A172 (cell line): ENCODE results near the gene CLVS2. TPM values are rescaled to one million over a fixed set of nuclear protein-coding genes. Genes with fewer than 3 reads are reported as not detected.

Experiments
- DNase-seq: peaks from one replicate; pipeline ENCODE4 v3.0.0-alpha.2; 2015; ENCODE audit warnings: low spot score
- total RNA-seq: library from RNA; depleted of rRNA; stranded (reverse); fragments of >200 nt; shearing (Covaris generic); gene quantifications from 2 replicates; pipeline ENCODE4 v1.2.3, GENCODE V29; 2014; rRNA removed

Gene CLVS2
- total RNA-seq: not detected in 2 replicates

GRCh38 chr6:122995921-122996793, at the start of gene CLVS2:
Gene CLVS2 (plus strand): TSS chr6:122996235. CDS start chr6:122997778, 1,543 bp downstream.
- DNase-seq: no peak

DNA sequence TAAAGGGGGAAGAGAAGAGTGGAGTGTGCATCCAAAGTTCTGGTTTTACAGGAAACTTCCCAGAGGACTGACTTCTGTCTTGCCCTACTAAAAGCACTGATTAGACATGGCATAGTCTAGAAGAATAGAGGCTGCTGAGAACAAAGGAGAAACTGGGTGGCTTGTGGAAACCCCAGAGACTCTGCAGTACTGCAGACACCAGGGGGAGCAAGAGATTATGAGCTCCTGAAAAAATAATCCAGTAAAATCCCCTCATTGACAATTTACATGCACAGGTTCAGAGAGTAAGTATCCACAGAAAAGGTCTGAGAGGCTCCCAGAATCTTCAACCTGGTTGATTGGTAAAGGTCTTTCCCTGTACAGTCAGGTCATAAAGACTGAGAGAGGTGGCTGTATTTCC, 48.7 kb upstream of the CLVS2 start:
- peak; percentile 1 for DNase-seq

GRCh38 chr6:122953766-122954165, 42.3 kb upstream of the CLVS2 start:
- DNase-seq: no peak

- DNase-seq: no peak
Observed at GRCh38 chr6:122956376-122956775, 39.7 kb upstream of the CLVS2 start.

DNA sequence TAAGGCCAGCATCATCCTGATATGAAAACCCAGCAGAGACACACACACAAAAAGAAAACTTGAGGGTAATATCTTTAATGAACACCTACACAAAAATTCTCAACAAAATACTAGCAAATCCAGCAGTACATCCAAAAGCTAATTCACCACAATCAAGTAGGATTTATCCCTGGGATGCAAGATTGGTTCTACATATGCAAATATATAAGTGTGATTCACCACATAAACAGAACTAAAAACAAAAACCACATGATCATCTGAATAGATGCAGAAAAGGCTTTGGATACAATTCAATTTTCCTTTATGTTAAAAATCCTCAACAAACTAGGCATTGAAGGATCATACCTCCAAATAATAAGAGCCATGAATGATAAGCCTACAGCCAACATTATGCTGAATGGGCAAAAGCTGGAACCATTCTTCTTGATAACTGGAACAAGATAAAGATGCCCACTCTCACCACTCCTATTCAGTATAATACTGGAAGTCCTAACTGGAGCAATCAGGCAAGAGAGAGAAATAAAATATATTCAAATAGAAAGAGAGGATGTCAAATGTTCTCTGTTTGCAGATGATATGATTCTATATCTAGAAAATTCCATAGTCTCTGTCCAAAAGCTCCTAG, 33.9 kb upstream of the CLVS2 start:
- no peak for DNase-seq

DNA sequence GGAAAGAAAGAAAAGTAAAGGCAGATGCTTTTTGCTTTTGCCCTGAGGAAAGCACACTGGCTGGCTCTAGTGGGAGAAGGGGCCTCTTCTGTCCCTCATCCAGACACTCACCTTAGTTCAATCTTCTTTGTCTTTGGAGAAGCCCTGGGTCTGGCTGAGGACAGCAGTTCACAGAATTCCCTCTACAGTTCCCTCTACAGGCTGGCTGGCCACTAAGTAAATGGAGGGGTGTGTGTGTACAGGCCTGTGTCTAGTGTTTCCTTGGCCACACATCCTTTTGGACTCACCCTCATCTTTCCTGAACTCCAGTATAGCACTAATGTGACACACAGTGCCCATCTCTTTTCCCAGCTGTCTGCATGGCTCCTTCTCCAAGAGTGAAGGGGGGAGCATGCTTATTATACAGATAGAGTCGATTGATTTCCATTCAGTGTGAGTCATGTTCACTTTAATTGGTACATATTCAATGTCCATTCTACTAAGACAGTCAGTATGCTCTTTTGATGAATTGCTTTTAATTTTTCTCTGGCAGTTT, 26.0 kb upstream of the CLVS2 start:
- no peak for DNase-seq

DNA sequence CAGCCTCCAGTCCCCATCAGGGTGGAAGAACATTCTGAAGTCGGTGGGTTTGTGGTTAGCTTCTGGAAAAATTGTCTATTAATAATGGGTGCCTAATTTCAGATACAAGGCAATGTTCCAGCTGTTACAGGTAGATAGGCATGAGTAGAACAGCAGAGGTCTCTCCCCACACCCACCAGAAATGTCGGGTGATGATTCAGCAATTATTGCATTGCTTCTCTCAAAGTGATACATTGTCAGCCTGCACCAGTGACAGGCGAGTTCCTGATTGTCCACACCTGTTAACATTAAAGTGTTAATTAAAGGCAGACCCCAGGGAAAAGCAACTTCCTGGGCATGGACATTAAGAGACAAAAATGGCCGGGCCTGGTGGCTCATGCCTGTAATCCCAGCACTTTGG, 18.9 kb upstream of the CLVS2 start:
- DNase-seq: no peak

DNA sequence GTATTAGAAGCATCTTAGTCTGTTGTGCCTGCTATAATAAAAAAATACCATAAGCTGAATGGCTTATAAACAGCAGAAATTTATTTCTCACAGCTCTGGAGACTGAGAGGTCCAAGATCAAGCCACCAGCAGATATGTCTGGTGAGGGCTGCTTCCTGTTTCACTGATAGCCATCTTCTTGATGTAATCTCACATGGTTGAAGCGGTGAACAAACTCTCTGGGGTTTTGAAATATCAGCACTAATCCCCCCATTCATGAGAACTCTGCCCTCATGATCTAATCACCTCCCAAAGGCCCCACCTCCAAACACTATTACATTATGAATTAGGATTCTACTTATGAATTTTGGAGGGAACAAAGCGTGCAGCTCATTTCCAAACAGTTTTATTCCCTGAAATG, 11.6 kb upstream of the CLVS2 start:
- DNase-seq: no peak

- DNase-seq: no peak
Observed at GRCh38 chr6:122994256-122994655, 1.8 kb upstream of the CLVS2 start.

GRCh38 chr6:122996794-122997505, 915 bp downstream of the CLVS2 start:
- DNase-seq: no peak

DNA sequence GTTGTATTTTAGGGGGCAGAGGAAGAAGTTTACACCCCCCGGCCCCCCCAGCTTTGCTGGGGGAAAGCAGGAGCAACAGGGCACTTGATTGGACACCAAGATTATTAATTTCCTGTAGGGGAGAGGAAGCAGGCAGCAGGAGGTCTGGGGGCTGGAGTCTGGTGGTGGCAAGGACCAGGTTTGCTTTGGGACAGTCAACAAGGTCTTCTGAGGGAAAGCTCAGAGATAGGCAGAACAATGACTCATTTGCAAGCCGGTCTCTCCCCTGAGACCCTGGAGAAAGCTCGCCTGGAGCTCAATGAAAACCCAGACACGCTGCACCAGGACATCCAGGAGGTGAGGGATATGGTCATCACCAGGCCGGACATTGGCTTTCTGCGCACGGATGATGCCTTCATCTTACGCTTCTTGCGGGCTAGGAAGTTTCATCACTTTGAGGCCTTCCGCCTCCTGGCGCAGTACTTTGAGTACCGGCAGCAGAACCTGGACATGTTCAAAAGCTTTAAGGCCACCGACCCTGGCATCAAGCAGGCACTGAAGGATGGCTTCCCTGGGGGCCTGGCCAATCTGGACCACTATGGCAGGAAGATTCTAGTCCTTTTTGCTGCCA, 1.6 kb downstream of the CLVS2 start:
- DNase-seq: no peak

DNA sequence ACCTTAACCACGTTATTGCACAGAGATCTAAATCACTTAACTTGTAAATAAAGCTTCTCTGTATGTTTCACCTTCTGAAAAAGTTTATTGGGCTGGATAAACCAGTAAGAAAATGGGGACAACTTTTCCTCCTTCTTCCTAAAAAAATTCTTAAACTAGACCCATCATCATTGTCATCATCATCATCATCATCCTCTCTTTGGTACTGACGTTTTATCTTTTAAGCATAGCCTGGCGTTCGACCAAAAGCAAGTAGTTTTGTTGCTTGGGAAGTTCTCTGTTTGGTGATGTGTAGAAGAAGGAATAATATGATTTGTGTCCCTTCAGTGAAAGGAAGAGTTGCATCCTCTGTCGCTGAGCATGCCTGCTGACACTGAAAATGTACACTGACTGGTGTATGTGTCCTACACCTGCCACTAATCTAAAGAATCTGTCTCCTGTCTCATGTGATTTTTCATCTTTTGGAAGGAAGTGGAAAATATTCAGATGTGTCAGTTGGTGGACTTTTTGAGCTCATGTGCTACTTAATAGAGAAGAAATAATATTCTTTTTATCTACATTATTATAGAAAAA, 2.5 kb downstream of the CLVS2 start:
- no peak for DNase-seq

DNA sequence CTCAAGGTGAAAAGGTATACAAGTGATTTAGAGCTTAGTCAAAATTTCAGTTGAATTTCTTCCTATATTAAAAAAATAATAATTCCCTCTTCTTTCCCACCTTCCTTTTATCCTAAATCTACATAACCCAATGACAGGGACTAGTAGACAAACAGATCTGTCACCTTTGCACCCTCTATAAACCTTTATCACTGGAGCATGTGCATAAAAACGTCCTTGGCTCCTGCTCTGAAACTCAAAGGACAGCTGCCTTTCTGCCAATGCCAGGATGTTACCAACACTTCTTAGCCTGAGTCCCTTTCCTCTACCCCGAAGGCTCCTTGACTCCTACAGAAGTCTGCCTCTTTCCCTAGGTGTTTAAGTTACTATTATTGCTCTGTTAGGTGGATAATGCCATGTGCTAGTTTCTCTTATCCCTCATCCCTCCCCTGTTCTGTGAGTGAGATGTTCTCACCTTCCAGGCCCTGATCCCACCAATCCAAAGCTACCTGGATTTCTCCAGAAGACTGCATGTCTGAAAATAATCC, 4.3 kb downstream of the CLVS2 start:
- DNase-seq: no peak

DNA sequence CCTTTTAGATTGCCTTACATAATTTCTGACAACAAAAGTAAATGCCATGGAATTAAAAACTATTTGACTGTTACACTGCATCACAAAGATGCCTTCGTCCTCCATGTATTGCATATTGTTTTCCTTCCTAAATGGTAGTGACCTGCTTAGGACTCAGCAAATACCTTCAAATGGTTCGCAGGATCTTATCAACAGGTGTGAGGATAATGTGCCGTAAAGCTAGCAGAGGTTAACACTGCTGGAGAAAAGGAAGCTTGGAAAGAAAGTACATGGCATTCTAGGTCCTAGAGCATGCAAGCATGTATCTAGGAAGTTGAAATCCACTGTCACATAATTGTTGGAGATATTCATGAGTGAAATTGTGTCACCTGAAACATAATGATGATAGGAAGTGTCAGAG, 5.5 kb downstream of the CLVS2 start:
- no peak for DNase-seq

GRCh38 chr6:123007885-123008284, 11.8 kb downstream of the CLVS2 start:
- no peak for DNase-seq

DNA sequence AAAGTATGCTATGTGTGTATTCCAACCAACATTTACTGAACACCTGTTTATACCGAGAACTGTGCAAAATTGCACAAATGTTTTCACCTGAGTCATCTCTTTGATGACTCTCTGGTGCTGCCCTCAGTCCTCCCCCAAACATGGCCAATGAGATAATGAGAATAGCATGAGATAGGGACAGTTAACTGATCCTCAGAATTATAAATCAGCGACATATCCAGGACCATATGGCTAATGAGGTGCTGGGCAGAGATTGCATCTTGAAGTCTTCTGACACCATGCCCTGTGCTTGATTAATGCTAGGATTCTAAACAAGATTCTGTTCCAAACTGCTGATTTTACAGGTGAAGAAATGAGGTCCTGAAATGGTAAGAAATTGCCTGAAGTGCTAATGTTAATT, 13.0 kb downstream of the CLVS2 start:
- DNase-seq: no peak

DNA sequence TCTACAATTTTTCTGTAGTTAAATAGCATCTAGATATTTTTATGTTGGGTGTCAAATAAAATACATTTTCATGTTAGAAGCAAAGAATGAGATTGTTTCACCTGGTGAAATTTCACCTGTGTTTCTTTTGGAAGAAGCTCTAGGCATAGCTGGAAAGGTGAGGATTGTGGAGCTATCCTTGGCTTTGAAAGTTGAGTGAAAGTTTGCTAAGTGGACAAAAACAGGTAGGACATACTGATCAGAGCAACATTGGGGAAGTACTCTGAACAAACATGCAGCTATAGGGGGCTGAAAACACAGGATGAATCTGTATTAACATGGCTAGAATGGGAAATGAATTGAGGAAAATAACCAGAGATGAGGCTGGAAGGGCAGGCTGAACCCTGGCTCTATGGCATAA, 18.8 kb downstream of the CLVS2 start:
- DNase-seq: no peak

- DNase-seq: no peak
Observed at GRCh38 chr6:123016431-123017103, 20.5 kb downstream of the CLVS2 start.

DNA sequence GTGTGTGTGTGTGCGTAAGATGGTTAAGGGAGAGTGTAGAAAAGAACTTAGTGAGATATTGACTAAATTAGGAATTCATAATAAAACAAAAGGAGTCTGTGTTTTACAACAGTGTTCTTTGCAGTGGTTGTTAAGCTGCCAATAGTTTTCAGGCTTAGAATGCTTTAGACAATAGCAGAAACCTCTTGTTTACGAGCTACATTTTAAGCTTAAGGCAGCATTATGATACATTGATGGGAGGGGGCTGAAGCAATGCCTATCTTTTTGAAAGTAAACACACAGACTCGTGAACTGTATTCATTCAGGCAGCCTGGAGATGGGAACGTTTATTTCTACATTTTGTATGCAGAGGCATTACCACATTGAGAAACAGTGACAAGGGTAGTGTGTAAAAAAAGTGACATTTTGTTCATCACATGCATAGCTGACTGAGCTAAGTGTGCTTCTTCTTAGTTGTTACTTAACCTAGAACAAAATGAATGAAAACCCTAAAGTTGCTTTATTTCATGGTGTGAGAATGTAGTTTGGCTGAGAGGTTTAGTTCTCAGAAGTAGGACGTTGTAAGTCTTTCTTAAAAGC, 21.2 kb downstream of the CLVS2 start:
- DNase-seq: no peak

GRCh38 chr6:123022975-123023374, 26.9 kb downstream of the CLVS2 start:
- peak; percentile 16 for DNase-seq
